Left ventricle myocardium superior (tissue), 1 donor: Measurements from ENCODE around the gene USP6NL. TPM values are rescaled to one million over a fixed set of nuclear protein-coding genes. Genes with fewer than 3 reads are reported as not detected.
"Not testable (repeated sequence)": the region's sequence is repeated elsewhere in the genome, so short reads cannot be mapped to it uniquely, and the experiment has no call there.

Experiments used
- ATAC-seq: fragments of 200-7000 bp; cut with Tn5 transposase; one replicate; pipeline ENCODE4 v1.9.1; 2020; ENCODE audit warnings: mild to moderate bottlenecking, moderate library complexity
- DNase-seq: peaks from one replicate; pipeline ENCODE4 v3.0.0-alpha.2; 2020
- intact Hi-C: fragments of 100-400 bp; cut with micrococcal nuclease; formaldehyde crosslinking; loops from one replicate; pipeline ENCODE4 v1.11.0; 2022
- total RNA-seq: library from RNA; stranded (reverse); fragmentation: NEBNext Ultra II Directional; extraction: Animal tissue kit (Norgen Biotek cat#: 25700); gene quantifications from one replicate; pipeline ENCODE4 v1.2.1, GENCODE V29; 2021
- donor health status: DM: no; HTN: yes; CAD: no; lungs with severe emphysema.

The USP6NL gene
- total RNA-seq, 1 donor from 2014 or later: 6.9 TPM

DNA sequence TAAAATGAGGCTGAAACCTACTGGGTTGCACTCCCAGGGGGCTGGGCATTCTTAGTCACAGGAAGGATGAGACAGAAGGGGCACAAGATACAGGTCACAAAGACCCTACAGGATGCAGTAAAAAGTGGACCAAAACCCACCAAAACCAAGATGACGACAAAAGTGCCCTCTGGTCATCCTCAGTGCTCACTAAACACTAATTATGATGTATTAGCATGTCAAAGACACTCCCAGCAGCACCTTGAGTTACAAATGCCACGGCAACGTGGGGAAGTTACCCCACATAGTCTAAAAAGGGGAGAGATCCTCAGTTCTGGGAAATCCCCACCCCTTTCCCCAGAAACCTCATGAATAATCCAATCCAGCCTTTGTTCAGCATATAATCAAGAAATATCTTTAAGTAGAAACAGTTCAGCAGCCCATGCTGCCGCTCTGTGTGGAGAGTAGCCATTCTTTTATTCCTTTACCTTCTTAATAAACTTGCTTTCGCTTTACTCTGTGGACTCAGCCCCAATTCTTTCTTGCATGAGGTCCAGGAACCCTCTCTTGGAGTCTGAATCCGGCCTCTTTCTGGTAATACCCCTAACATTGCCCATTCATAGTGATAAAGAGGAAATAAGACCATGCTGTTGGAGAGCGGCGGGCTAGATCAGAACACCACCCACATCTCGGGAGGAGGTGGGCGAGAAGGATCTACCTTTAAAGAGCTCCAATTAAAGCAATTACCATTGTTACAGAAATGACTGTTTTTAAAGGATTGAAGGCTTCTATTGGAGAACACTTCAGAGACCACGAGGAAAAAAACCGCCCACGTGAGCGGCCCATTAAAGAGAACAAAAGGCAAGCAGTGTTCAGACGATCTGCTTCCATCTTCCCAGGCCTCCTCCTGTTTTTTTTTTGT is 170.9 kb downstream of the USP6NL start:
- intact Hi-C loops: no loop called here
- ATAC-seq (no peak), DNase-seq (no peak)

DNA sequence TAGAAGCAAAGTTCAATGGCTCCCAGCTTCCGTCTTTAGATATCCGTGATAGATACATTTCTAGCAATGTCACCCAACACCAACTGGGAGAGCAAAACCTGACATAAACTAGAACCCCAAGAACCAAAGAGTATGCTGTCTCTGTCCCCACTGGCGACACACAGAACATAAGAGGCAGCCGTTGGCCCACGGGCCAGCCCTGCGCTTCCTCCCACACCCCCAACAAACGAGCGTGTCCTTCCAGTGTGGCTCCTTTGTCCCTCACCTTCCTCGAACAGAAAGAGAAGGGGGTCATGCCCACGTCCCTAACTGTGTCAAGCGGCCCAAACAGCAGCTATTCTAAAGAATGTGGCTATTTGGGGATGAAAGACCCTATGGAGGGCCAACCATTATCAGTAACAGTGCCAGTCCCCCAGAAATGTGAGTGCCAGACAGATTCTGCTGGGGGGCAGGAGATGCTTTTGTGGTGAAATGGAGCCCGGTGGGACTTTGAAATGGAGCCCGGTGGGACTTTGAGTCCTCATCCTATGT is 171.9 kb downstream of the USP6NL start:
- ATAC-seq (no peak), DNase-seq (no peak)
- intact Hi-C loops: no loop called here

DNA sequence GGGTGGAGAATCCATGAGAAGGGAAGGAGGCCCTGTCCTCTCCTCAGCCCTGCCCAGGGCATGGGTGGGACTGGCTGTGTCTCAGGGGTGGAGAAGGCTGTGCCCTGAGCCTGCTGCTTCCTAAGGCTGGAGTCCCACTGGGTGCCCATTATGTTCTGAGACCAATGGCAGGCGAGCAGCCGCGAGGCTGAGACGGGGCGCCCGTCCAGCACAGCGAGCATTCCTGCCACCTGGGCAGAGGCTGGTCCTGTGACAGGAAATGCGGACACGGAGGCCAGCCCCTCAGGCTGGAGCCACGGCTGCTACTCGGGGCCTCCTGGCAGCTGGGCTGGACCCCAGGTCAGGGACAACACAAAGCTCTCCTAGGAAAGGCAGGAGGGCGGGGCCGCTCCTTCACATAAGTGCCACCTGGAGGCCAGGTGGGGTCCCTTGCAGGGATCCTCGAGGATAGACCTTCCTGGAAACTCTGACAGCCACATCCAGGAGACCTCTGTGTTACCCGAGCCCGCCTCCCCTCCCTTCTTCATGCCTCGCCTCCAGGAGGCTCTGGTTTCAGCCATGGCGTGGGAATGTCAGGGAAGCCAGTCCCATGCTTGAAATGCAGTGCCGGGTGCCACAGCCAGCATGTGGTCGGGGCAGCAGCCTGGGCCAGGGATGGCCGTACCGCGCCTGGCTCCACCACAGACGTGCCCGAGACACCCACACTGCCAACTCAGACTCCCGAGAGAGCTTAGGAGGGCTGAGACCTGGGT is 173.9 kb downstream of the USP6NL start:
- DNase-seq: no peak
- ATAC-seq: no peak
- intact Hi-C loops: no loop called here

DNA sequence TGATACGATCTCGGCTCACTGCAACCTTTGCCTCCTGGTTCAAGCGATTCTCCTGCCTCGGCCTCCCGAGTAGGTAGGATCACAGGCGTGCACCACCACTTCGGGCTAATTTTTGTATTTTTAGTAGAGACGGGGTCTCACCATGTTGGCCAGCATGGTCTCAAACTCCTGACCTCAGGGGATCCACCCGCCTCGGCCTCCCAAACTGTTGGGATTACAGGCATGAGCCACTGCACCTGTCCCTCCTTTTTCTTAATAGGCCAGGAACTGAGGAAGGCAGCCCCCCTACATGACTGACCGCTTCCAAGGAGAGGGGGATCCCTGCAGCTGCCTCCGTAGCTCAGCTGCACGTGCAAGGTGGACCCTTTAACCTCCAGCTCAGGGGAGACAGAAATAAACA is 175.0 kb downstream of the USP6NL start:
- ATAC-seq, intact Hi-C loops, DNase-seq: not testable (repeated sequence)

DNA sequence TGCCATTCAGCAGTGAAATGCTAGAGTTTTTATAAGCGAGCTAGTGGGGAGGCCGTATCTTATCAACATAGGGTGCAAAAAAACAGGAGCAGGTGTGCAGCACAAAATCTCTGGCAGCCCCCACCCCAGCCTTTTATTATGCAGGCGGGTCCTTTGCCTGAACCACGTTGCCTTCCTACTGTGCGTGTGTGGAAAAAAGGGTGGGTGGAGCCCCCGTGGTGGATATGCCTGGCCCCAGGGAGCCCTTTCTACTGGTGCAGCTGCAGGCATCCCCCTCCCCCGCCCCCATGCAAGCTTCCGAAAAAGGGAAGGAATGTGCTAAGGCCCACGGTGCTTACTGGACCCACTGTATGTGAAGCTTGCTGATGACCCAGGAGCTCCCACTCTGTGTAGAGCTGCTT is 175.9 kb downstream of the USP6NL start:
- intact Hi-C loops: no loop called here
- DNase-seq (no peak), ATAC-seq (no peak)

DNA sequence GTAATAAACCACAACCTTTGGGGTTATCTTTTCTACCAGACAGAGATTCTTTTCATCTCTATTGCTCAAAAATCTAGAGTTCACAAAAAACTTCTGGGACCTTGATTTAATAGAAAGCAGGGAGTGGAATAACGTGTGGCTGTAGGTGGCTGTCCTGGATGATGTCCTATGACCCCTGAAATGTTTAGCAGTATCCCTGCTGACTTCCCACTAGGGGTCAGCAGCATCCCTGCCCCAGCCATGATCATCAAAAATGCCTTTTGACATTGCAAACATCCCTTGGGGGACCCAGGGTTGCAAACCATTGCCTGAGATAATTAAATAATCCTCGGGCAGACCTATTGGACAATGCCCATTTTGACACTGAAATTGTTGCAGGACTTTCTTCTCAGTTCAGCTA is 177.1 kb downstream of the USP6NL start:
- ATAC-seq: no peak
- intact Hi-C loops: no loop called here
- no peak for DNase-seq

DNA sequence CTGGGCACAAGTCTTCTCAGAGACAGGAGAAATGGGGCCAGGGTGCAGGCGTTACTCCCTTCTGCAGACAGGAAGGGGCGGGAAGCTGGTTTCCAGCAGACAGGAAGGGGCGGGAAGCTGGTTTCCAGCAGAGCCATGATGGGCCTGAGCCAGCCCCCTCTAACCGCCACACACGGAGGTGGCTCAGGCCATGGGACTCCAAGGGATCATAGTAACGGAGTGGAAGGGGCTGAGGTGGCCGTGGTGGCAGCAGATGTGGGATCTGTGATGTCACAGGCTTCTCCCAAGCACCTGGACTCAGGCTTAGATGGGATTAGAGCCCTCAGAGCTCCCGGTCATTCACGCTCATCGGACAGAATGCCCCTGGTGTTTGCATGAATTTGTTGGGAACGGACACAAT is 177.8 kb downstream of the USP6NL start:
- DNase-seq (no peak), ATAC-seq (no peak)
- intact Hi-C loops: no loop called here

DNA sequence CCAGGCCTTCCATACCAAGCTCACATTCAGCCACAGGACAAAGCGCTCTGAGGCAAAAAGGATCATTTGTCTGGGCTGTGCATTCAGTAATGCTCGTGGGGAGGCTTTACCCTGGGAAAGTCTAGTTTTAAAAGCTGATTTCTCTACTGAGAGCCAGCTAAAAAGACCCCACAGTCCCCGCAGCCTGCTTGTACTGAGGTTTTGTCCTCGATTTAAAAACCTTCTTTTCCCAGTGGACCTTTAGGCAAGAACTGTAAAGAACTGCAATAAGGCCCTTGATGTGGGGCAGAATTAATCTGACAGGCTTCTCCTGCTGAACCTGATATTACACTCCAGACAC is 180.3 kb downstream of the USP6NL start:
- DNase-seq (no peak), ATAC-seq (no peak)
- intact Hi-C loops: no loop called here

DNA sequence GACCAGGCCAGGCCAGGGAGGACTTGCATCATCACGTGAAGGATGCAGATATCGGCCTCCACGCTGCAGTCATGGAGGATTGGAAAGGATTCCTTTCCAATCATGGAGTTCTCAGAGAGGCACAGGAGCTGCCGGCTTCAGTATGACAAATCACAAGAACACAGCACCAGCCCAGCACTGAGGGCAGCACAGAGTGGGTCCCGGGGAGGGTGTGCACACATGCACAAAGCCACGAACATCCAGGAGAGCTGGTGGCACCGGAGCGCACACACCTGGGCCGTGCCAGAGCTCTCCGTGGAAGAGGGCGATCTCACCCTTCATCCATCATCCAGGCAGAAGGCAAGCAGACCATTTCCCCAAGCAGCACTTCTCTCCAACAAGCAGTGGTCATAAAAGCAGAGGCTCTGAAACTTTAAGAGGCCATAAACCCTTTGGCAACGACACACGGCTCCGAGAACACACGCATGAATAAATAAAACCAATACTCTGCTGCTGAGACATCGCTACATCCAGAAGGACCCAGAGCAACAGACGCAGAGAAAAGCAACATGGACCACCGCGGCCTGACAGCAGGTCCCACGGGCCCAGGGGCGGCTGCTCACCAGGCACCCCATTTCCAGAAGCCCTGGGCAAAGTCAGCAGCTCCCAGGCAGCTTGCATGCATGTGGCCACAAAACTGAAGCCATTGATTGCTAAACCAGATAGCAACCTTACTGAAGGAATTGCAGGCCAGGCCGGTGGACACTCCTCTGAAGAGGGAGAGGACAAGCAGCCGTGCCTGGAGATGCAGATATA is 180.8 kb downstream of the USP6NL start:
- DNase-seq (no peak), ATAC-seq (no peak)
- intact Hi-C loops: no loop called here

DNA sequence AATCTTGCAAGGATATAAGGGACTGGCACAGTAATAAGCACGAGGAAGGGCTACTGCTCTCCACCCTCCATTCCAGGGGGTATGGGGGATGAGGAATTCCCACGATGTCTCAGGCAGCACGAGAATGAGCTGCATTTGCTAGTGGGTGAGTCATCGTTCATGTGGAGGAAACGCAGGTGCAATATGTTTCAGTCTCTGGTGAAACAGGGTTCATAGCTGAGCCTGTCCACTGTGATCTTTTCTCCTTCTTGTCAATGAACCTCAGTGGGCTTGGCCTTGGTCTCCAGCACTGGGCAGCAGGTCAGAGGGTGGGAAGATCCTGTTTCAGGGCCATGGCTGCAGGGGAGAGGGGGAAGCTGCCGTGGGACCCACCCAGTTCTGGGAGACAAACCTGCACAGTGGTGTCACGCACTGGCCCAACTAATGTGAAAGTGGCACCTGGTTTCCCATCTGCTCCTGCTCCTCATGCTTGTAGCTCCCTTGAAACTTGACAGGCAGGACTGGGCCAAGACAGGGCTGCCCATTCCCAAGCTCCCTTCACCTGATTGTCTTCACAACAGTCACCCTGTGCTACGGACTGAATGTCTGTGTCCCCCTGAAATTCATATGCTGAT is 181.9 kb downstream of the USP6NL start:
- no peak for DNase-seq
- no peak for ATAC-seq
- intact Hi-C loops: no loop called here

DNA sequence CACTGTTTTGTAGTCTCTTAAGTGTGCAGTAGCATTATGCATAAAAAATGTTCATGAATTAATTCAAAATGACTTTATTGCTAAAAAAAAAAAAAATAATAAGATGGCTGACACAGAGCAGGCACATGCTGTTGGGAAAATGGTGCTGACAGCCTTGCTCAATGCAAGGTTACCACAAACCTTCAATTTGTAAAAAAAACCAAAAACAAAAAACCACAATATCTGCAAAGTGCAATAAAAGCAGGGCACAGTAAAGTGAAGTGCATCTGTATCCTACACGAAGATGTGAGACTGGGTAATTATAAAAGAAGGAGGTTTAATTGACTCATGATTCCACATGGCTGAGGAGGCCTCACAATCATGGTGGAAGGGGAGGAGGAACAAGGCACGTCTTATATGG is 185.8 kb downstream of the USP6NL start:
- no peak for DNase-seq
- intact Hi-C loops: no loop called here
- no peak for ATAC-seq

DNA sequence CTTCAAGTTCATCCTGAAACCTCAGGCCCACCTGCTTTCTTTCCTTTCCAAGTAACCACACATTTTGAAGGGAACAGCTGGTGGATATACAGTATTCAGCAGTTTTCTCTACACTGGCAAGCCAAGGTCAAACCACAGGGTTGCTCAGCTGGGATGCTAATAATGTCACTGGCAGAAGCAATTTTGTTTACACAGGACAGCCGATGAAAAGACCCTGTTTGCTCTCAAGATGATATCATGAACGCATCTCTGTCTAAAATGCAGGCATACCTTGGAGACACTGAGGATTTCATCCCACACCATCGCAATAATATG is 186.2 kb downstream of the USP6NL start:
- ATAC-seq (no peak), DNase-seq (no peak)
- intact Hi-C loops: no loop called here

DNA sequence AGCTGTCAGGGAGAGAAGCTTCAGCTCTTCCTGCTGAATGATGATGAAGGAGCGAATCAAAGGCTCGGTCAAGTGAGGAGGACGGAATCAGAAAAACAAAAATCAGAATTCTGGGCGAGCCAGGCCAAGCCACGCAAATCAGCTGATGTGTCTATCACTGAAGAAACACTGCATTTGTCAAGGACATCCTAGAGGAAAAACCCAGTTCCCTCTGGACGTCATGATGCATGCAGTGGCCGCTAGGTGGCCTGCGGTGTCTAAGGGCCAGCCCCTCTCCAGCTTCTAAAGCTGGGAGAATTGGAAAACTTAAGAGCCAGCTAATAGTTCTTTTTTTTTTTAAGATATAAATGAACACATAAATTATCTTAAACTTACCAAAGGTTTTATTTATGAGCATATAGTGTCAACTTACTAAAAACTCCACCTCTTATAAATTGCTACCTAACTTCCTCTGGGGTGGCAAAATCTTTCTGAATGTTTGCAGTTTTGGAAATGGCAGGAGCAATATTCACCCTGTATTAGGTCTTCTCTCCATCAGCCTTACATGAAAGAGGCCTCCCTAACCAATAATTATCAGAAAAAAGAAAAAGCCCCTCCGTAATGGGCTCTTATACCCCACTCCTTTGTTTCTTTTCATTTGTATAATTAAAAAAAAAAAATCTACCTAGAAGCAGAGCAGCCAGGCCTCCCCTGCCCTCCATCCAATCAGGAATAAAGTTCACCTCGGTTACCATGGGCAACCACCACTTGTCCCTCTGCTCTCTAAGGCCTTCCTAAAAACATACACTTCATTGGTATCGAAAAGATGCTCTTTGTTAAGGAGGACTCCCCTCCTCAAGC is 186.8 kb downstream of the USP6NL start:
- DNase-seq (peak; percentile 67), ATAC-seq (peak; percentile 68)
- intact Hi-C loops: no loop called here

DNA sequence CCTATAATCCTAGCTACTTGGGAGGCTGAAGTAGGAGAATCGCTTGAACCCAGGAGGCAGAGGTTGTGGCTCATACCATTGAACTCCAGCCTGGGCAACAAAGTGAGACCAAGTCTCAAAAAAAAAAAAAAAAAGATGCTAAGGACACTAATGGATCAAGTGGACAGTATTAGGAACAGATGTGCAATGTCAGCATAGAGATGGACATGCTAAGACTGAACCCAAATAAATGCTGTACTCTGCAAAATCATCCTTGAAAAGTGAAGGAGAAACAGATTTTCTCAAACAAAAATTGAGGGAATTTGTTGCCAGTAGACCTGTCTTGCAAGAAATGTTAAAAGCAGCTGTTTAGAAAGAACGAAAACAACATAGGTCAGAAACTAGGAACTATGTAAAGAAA is 194.5 kb downstream of the USP6NL start:
- DNase-seq (no peak), ATAC-seq (no peak)
- intact Hi-C loops: no loop called here

DNA sequence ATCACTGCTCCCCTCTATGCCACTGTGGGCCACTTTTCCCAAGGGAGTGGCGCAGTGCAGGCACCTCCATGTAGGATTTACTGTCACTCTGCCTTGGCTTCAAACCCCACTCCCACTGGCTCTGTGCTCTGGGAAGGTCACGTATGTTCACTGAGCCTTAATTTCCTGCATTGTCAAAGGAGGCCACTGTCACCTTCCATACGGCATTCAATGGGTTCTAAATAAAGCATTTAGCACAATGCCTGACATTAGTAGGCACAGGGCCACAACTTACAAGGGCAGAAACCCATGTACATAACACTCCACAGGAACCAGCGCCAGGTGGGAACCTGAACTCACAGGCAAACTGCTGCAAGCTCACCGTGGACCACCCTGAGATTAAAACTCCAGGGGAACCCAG is 196.4 kb downstream of the USP6NL start:
- intact Hi-C loops: no loop called here
- DNase-seq (no peak), ATAC-seq (peak; percentile 79)

DNA sequence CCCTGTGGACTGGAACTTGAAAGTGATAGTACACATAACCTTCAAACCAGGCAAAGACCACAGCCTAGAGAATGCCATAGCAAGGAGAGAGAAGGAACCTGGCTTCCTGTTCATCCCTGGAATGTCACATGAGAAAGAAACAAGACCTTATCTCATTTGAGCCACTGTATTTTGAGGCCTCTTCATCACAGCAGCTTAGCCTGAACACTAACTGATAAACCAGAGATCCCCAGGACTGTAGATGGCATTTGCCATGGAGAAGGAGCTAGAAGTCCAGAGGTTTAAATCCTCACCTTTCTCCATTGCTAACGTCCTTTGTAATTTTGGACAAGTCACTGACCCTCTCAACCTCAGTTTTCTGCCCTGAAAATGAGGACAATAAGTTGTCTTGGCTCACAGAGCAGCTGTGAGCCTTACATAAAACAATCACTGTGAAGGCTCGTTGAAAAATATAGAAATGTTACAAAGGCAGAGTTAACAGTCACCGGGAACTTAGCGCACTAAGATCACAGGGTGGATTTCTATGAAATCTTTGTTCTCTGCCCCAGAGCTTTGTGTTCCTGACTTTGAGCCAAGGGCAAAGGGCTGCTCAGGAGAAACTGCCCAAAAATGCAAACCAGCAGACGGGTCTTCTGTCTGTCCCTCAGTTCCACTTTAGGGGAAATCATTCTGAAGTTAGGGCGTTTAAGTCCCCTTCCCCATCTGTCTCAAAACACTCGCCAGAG is 197.0 kb downstream of the USP6NL start:
- no peak for DNase-seq
- no peak for ATAC-seq
- intact Hi-C loops: no loop called here

DNA sequence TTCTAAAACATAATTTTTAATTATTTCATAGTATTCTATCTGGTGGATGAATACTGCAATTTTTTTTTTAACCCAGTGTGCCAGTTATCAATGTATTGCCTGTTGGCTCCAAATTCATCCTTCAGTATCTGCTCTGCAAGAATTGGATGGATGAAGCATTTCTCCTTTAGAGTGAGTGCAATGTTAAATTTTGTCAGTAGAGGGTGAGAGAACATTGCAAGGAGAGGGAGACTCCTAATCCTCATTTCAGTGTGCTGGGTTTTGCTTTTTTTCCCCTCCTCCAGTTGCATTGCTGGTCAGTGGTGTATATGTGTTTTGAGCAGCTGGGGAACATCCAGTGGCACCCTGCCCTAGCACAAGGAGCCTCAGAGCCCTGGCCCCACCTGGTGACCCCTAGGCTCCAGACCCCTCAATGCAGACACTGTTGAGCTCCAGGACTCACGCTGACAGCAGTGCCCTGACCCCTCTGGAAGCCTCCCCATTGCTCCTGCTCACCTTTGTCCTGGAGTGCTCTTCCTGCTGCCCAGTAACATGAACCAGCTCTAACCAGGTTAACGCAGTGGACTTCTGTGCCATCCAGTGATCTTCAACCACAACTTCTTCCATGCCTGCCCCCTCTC is 199.4 kb downstream of the USP6NL start:
- intact Hi-C loops: no loop called here
- DNase-seq: no peak
- ATAC-seq: no peak

DNA sequence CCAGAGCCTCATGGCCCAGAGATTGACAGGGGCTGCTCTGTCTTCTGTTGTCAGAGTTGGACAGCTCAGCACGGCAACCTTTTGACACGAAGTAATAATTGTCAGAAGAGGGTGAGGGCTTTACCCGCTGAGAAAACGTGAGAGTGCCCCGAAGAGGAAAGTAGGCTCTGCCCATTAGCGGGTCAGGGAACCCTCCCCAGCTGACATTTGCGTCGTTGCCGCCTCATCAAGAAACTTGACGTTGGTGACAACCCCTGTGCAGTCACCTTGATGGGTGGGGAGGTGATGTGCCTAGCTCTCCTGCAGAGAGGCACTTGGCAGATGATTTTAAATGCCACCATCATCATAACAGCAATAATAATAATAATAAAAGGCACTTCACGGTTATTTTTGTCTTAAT is 202.1 kb downstream of the USP6NL start:
- DNase-seq (no peak), ATAC-seq (no peak)
- intact Hi-C loops: no loop called here
